Stimulated activated CD4-positive, alpha-beta T cell treated with anti-CD3 and anti-CD28 coated beads, Interleukin-12 subunit alpha, Interleukin-12 subunit beta, amount 100 ng/mL, for 24 hours (primary cell): Measurements from ENCODE around the gene LEFTY1.
A peak's percentile ranks its signal among the peaks of the same experiment; 100 is the strongest.

Experiments used
- DNase-seq, 2 experiments: peaks; one replicate each; pipeline ENCODE4 v3.0.0-alpha.2; 2020; ENCODE audit warnings: low read depth in 2 of 2

LEFTY1 gene

DNA sequence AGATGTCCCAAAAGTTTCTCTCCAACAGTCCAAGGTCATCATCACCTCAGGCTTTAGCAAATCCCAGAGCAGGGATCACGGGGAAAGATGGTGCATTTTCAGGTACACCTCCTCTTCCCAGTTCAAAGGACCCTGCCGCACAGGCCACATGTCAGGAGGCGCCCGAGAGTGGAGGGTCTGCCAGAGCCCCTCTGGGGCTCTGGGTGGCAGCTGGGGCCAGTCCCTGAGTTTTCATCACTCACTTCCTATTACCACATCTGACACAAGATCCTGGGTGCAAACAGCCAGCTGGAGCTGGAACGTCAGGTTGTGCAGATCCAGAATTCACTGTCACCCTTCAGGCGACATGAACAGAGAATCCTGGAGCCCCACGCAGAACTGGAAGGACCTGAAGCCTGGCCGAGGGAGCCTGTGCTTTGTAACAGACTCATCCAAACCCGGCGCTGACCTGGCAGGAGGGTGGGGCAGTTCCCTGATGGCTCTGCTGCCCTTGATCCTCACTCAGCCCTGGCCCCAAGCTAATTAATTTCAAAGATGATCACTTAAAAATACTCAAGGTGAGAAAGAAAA lies 15.6 kb downstream of the LEFTY1 start:
- DNase-seq: no peak

DNA sequence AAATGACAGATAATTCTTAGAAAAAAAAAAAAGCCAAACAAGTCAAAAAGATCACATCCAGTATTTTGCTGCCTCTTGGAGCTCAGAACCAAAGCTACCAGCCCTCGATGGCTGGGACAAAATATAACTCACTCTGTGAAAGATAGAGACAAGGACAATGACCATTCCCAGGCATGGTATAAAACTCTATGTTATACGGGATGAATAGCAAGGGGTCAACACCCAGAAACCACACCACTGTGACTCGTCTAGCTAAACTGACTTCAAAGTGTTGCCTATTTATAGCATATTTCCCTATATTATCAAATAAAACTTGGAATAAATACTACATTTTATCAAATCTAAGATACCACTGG lies 16.9 kb downstream of the LEFTY1 start:
- no peak for DNase-seq

DNA sequence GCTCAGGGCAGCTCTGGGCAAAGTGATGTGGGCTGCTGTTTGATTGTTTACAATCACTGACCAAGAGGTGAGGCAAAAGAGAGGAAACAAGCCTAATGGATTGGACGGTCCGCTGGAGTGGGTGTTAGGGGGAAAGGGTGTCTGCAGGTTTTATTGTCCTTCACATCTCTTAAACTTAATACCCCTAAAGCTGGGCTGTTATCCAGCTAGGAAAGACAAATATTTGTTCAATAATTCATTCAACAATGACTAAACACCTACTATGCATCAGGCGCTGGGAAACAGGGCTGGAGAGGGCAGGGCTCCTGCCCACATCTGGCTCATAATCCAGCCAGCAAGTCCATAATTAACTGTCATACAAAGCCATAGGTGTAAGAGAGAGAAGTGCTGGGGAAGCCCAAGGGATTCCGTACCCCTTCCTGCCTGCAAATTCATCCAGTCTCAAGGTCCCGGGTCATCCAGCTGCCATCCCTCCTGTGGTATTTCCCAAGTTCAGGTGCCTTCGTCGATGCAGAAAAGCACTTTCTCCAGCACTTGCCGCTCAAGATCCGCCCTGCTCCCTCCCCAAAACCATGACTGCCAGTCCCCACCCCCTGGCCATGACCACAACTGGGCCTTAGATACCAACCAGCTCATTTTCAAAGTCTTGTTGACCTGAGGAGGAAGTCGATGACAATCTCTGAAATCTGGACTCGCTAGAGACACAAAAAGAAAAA lies 17.4 kb downstream of the LEFTY1 start:
- DNase-seq: no peak

DNA sequence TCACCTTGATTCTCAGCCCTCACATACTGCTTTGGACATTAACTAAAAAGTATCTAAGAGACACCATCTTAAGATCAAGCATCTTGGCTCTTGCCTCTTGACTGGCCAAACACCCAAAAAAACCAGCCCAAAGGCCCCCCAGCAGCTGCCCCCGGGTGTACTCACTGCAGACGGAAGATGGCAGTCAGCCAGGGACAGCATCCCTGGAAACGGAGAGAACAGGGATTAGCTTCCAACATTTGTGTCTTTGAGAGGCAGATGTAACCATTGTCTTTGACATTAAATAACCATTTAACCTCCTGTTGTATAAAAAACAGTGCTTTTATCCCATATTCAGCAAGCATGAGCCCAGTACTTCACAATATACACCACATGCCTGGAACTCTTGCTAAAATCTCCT lies 18.0 kb downstream of the LEFTY1 start:
- DNase-seq: no peak

DNA sequence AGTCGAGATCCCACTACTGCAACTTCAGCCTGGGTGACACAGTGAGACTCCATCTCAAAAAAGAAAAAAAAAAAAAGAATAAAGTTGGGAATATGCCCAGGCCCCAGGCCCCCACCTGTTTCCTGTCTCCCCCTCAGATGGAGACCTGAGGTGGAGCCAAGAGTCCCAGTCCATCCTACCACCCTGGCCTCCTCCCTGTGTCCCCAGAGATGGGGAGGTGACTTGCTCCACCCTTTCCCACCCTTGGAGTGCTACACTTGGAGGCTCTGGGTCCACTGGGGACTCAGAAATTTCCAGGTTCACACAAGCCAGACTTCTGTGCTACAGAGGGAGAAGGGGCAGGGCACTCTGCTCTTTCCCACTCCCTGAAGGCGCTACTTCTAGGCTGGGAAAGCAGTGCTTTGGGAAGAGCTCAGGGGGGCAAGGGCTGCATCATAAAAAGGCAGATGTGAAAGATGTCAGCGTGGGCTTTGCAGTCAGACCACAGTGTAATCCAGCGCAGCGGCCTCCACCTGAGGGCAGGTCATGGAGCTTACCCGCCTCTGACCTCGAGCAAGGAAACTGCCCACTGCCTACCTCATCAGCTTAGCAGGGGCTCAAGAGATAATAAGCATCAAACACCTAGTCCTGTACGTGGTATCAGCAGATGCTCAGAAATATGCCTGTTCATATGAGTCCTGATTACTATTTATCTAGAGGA lies 20.2 kb downstream of the LEFTY1 start:
- DNase-seq: no peak

DNA sequence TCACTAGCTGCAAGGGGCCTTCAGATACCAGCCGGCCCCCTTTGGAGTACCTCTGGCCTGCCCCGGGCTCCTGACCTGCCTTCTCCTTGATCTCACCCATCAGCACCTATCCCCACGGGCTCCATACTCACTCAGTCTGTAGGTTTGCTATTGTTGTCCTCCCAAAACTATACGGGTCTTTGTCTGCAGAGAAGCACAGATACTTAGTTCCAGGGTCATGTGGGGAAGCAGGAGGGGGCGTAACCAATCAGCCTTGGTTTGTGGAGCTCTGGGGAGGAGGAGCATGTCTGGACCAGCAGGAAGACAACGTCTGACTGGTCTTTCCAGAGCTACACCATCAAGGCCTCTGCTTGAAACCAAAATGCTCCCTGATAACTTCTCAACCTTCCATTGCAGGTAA lies 22.0 kb downstream of the LEFTY1 start:
- no peak for DNase-seq

DNA sequence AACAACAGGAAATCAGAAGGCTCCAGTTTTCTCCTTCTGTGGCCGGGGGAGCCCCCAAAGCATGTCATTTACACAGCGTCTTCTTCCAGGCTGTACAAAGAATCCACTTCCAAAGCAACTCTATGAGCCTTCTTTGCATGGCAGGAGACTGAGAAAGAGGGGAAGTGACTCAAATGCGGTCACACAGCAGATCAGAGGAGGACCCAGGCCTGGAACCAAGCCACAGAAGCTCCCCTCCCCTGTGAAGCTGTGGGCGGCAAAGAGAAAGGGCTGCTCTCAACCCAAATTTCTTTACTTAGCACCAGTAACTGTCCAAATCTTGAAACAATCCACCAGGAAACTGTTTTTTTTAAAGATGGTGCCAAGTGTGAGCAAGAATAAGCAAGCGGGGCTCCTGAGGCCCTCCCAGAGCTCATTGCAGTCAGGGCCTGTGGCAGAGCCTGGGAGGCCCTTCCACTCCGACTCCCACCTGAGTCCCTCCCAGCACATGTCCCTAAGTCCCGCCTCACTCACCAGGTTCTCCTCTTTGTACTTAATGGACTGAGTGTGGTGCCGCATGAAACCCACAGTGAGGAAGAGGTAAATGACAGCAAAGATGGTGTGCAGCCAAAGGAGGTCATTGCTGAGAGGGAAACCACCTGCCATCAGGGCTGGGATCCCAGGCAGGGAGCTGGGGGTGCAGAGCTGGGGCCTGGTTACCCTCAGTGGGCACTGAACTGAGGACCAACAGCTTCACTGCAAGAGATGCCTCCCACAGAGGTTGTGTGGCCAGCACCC lies 22.7 kb downstream of the LEFTY1 start:
- DNase-seq: peak; percentile 56 to 65

DNA sequence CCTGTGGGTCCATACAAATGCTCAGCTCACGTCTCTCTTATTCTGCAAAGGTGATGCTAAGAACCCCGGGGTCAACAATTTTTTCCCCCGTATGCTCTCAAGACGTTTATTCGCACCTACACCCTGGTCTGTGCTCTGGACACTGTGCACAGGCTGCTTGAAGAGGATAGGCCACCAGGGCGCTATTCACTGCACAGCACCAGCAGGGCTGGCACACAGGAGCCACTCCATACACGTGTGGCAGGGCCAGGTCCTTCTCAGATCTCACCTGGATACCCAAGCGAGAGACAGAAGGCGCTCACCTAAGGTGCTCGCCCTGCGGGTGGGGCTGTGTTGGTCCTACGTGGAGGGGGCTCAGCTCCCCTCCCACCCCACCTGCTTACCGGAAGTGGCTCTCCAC lies 23.4 kb downstream of the LEFTY1 start:
- DNase-seq: no peak

DNA sequence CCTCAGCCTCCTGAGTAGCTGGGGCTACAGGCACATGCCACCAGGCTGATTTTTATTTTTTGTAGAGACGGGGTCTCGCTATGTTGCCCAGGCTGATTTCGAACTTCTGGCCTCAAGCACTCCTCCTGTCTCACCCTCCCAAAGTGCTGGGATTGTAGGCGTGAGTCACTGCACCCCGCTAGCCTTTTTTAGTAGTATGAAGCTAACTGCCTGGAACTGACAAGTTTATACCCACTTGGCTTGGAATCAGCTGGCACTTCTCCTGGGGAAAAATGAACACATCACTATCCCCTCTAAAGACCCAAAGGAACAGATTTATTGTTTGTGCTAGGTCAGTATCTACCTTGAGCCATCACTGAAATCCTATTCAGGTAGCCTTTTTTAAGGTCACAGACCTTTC lies 25.8 kb downstream of the LEFTY1 start:
- no peak for DNase-seq

DNA sequence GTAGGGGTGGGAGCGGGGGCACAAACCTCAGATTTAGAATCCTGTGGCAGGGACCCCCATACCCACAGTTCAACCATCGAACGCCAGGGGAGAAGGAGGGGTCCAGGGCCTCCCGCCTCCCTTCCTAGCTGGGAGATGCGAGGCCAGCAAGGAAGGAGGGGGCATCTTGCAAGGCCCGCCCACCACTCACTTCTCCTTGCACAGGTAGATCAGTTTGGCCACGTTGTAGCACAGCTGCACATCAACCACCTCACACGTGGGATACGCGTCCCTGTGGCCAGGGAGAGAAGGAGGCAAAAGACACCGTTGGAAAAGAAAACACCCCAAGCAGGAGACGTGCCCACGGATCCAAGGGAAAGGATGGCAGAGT lies 26.4 kb downstream of the LEFTY1 start:
- no peak for DNase-seq

DNA sequence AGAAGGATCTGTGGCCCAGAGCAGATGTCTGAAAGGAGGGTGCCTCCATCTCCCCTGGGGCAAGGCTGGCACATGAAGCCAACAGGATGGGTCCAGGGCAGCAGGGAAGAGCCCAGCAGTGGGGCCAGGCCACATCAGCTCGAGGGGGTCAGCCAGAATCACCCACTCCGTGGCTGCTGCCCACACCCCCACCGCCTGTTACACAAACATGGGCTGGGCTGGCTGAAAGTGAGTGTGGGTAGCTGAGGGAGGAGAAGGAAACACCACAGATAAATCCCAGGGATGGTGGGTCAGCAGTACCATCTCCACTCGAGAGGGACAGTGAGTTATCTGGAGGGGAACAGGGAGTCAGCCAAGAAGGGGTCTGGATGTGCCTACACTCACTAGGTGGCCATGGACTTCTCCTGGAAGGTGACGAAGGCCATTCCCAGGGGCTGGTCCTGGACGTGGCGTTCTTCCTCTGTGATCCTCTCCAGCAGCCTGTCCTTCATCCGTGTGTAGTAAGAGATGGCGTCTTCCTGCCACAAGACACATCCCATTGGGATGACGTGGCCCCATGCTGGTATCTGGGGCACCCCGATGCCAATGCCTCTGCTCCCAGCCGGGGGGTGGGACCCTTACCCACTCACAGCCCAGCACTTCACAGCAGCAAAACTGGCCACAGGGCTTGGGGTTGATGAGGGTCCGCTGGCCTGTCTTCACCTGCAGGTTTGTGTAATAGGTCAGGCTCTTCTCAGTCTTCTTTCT lies 26.9 kb downstream of the LEFTY1 start:
- no peak for DNase-seq

DNA sequence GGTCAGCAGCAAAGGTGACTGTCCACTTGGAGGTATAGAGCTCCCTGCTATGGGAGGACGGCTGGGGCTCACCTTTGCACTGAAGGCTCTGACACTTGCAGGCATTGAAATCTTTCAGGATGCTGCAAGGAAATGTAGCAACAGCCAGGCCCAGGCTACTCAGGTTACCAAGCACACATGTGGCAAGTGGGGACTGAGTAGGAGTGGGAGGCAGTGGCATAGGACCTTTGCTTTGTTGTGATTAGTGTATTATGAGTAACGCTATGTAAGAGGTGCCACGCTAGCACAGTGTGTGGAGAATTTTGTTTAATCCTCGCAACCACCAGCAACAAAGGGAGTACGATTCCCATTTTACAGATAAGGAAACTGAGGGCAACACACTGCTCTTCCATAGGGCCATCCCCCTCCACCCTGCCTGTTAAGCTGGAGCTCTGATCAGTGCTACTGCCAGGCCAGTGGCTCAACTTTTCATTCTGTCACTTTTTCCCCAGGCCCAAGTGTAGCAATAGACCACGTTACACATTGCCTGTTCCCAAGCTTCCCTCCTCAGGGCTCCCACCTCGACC lies 28.0 kb downstream of the LEFTY1 start:
- no peak for DNase-seq

DNA sequence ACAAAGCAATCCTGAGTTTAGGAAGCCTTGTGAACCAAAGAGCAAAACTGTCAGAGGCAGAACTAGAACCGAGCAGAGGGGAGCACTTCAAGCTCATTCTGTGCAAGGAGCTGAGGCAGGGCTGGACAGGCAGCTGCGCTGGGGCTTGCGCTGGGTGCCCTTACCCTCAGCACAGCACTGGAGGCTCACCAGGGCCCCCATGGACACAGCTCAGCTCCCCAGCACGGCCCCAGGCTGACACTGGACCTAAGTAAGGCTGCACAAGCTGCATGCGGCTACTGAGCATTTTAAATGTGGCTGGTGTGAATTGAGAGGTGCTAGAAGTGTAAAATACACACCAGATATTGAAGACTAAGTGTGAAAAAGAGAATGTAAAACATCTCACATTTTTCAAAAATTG lies 28.8 kb downstream of the LEFTY1 start:
- DNase-seq: no peak

DNA sequence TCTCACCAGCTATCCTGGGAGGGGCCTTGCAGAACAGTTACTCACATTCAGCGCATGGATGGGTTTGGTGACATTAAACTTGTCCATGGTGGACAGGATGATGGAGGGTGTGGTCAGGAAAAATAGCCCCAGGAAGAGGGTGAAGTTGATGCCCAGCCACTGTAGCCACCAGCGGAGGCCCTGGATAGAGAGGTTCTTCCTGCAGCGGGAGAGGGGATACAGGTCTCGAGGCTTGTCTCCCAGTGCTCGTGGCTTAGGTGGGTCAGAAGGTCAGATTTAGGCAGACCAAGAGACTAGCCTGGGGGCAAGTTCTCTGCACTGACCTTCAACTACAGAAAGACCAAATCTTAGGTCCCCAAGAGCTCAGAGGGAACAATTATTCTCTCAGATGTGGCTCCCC lies 29.8 kb downstream of the LEFTY1 start:
- DNase-seq: no peak

DNA sequence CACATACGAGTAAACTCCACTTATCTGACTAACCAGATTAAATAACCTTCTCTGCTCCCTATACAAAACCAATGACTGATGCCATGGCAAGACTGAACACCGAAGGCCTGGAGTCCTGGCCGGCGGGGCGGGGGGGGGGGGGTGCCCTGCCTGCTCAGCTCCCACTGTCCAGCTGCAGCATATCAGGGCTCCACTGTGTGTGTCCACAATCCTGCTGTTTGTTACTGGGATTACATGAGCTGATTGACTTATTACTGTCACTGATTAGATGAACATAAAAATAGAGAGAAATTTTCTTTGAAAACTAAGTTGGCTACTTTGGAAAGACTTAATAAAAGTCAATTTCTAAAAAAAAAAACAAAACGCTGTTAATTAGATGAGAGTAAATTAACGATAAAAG lies 31.7 kb downstream of the LEFTY1 start:
- DNase-seq: no peak

DNA sequence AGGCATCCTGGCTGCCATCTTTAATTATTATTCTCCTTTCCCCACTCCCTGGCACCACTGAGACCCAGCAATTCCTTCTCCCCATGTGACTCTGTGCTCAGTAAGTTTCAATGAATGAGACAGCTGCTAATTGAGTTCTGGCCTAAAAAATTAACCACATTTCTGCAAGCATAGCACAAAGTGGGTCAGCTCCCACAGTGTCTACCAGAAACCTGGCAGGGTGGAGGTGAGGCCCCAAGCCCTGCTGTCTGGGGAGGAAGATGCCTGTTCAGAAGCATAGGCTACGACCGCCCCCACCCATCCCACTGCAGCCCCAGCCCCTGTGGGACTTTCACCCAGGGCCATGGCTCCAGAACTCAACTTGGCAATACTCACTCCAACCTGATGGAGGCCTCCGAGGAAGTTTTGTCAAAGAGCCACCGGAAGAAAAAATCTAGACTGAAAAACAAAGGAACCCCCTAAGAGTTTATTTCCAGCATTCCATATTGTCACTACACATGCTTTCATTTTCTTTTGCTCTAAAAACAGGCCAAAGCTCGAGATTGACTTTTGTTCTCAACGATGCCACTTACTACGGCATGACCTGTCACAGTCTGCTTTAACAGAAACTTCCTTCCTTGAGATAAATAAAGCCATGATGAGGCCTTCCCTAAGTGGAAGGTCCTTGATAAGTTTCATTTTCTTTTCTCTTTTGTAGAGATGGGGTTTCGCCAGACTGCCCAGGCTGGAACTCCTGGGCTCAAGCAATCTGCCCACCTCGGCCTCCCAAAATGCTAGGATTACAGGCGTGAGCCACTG lies 33.2 kb downstream of the LEFTY1 start:
- DNase-seq: no peak

DNA sequence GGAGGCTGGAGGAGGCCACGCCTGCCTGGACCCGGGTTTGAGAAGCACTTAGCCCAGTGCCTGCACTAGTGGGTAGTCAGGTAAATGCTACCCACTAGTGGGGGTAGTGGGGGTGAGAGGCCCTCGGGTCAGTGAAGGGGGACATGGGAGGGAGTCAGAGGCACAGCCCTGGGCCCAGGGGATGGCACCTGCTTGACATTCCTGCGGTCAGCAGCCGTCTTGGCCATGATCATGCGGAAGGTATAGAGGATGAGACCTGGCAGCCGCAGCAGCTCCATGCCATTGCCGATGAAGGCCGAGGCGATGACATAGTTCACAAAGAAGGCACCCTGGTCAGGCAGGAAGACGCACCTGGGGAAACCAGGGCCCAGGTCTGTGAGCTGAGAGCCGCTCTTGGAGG lies 35.5 kb downstream of the LEFTY1 start:
- no peak for DNase-seq

DNA sequence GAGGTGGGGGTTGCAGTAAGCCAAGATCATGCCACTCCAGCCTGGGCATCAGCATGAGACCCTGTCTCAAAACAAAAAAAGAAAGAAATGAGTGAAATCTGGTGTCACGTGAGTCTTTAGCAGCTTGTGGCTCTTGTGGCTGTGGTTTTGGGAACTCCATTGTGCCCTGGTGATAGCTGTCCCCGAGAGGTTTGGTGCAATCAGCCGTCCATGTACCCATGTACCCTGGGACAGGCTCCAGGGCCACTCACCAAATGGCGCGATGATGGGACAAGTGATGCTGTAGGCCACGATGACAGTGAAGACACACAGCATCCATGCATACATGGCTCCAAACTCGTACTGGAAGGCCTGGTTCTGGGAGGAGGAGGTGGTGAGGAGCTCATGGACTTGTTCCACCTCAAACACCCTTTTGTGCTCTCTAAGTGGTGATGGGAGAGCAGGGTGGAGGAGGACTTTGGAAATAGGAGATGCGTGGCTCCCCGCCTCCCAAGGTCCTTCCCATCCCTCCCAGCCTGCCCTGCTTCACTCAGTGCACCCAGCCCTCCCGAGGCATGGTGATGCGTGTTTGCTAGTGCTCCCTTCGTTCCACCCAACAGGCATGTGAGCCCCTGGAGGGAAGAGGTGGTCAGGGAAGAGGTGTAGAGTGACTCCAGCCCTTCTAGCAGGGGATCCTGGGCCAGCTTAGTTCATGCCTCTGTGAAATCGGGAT lies 36.4 kb downstream of the LEFTY1 start:
- DNase-seq: no peak

DNA sequence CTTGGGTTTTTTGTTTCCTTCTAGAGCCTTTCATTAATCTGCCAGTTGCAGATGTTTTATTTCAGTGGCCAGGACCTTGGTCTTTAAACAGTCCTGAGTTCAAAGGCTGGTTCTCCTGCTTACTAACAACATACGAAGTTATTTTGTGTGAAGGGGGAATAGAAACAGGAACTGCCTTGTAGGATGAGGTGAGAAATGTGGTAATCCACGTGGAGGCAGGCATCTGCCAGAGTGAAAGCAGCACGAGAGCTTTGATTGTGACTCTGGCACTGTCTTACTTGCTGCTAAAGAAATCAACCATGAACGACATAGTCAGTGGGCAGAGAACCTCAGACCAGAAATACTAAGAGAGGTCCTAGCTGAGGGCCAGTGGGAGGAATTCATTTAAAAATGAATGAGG lies 37.1 kb downstream of the LEFTY1 start:
- DNase-seq: no peak

DNA sequence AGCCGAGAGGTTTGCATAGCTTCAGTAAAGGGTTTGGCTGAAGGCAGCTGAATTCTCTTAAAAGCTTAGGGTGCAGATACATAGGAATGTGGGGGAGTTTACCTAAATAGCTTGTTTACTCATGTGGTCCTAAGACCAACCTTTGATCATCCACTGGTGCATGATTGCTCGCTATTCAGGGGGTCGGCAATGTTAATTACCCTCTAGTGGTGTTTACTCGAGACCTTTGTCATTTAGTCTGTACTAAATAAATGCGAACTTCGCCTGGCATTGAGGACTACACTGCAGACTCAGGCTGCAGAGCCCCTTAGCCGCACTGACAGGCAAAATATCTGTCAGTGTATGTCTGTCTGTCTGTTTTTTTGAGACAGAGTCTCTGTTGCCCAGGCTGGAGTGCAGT lies 38.6 kb downstream of the LEFTY1 start:
- DNase-seq: no peak
